ENCODE results near the gene MTUS2. TPM values are rescaled to one million over a fixed set of nuclear protein-coding genes. Genes with fewer than 3 reads are reported as not detected.

MTUS2 gene
- total and polyA plus RNA-seq, 2 experiments from 2014 or later = 0.27 to 0.38 TPM

- DNase-seq (ENCODE audit: low spot score) (peak; percentile 20), ATAC-seq (peak; percentile 18; the same call in 1 of the 3 replicates)
- no peaks in the 10 kb centered on the region for H3K9me2 ChIP-seq (ENCODE audit: insufficient read depth)
- no peaks in the 10 kb centered on the region for H3K79me2 ChIP-seq (replicated peaks; ENCODE audit: insufficient read depth)
- Mint-ChIP-seq H3K4me3 (no peak overlapping the region), H3K27me3 (ENCODE audit: insufficient read depth, low read depth, poor library complexity) (peaks cover 12% of the 10 kb centered on the region), H3K36me3 (ENCODE audit: low read depth) (no peaks in the 10 kb centered on the region), H3K9me3 (no peaks in the 10 kb centered on the region), H3K27ac (no peak overlapping the region), H3K4me1 (peaks cover 18% of the 10 kb centered on the region)
- no peaks in the 10 kb centered on the region for H3K36me3 ChIP-seq (ENCODE audit: insufficient read depth)
- H3F3A ChIP-seq (replicated peaks; ENCODE audit: low read depth) = no peaks in the 10 kb centered on the region
- no peak overlapping the region for H3K4me2 ChIP-seq
- no peak overlapping the region for H3K4me3 ChIP-seq
- TF ChIP-seq EZH2phosphoT487 (IDR thresholded peaks at IDR 0.05; ENCODE audit: unreplicated experiment) = no peak
- no peak for TF ChIP-seq STAT1 (IDR thresholded peaks at IDR 0.05; ENCODE audit: unreplicated experiment)
- no peak for TF ChIP-seq NANOG (IDR thresholded peaks at IDR 0.05; ENCODE audit: borderline replicate concordance)
- no peak for TF ChIP-seq ZNF462 (CRISPR knock-in tag; IDR thresholded peaks at IDR 0.05)
- TF ChIP-seq CTCF (conservative IDR thresholded peaks at IDR 0.05; ENCODE audit: low read depth in 2 of 2) = no peak
- no peak for TF ChIP-seq POLR2AphosphoS5 (IDR thresholded peaks at IDR 0.05; ENCODE audit: low read depth)
- no peak for TF ChIP-seq JUNB (IDR thresholded peaks at IDR 0.05; ENCODE audit: unreplicated experiment)
- no peak for TF ChIP-seq CREB1 (CRISPR knock-in tag; IDR thresholded peaks at IDR 0.05; ENCODE audit: low read depth)
- TF ChIP-seq ETS1 (IDR thresholded peaks at IDR 0.05) = no peak
- TF ChIP-seq EZH2 (IDR thresholded peaks at IDR 0.05; ENCODE audit: low read depth, unreplicated experiment) = no peak
- TF ChIP-seq ZNF331 (CRISPR knock-in tag; IDR thresholded peaks at IDR 0.05; ENCODE audit: low read depth) = no peak
- no peak for TF ChIP-seq REST (IDR thresholded peaks at IDR 0.05; ENCODE audit: unreplicated experiment)
- TF ChIP-seq ZNF114 (CRISPR knock-in tag; IDR thresholded peaks at IDR 0.05) = no peak
- H4K20me1 ChIP-seq (replicated peaks; ENCODE audit: insufficient read depth) = no peaks in the 10 kb centered on the region
- H2AFZ ChIP-seq = no peak overlapping the region; the same call in 1 of the 2 replicates
- H3K4me1 ChIP-seq (ENCODE audit: insufficient read depth) = peaks cover 11% of the 10 kb centered on the region
- H3K27ac ChIP-seq (ENCODE audit: low read depth) = no peak overlapping the region
- H3K27me3 ChIP-seq (ENCODE audit: insufficient read depth) = no peaks in the 10 kb centered on the region
Observed at GRCh38 chr13:29479716-29480492, 659.8 kb downstream of the MTUS2 start.
